ENCODE data around the gene SURF4.

Gene SURF4

GRCh38 chr9:133354766-133355165 lies 21.1 kb downstream of the SURF4 start:
- Histone ChIP-seq H3K27ac (ENCODE audit: low read depth, low read length) (no peak overlapping the region), H3K9me3 (ENCODE audit: control insufficient read depth in 1 of 2, low read length in 2 of 2) (no peaks in the 10 kb centered on the region), H3K4me3 (ENCODE audit: low read depth in 1 of 2, low read length in 2 of 2) (no peak overlapping the region), H3K36me3 (ENCODE audit: control insufficient read depth in 1 of 2, insufficient read depth in 2 of 2, low read length in 2 of 2) (peaks cover 36 to 55% of the 10 kb centered on the region in 2 donors), H3K4me1 (ENCODE audit: control insufficient read depth in 1 of 2, insufficient read depth in 2 of 2, low read length in 2 of 2) (peaks cover 31 to 37% of the 10 kb centered on the region in 2 donors), H3K27me3 (ENCODE audit: control insufficient read depth in 1 of 2, insufficient read depth in 2 of 2, low read length in 2 of 2) (no peaks in the 10 kb centered on the region), H3K9ac (ENCODE audit: low read depth in 1 of 2, low read length in 2 of 2) (no peak overlapping the region)

DNA sequence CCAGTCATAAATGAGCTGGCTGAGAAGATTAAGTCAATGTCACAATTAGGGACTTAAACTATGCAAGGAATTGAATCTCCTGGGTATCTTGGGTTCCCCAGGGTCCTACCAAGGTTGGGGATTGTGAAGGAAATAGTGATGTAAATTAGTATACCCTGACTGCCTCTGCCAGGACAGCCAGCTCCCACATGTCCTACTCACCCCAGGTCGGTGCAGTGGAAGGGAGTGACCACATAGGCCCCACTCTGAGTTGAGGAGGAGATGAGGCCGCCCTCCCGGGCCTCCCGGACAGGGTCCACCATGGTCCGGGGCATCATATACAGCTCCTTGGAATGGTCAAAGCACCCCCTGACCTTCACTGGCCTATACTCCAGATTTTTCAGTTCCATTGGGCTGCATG lies 22.3 kb downstream of the SURF4 start:
- Histone ChIP-seq H3K9ac (ENCODE audit: low read depth in 1 of 2, low read length in 2 of 2) (no peak overlapping the region), H3K4me3 (ENCODE audit: low read depth in 1 of 2, low read length in 2 of 2) (no peak overlapping the region), H3K9me3 (ENCODE audit: control insufficient read depth in 1 of 2, low read length in 2 of 2) (no peaks in the 10 kb centered on the region), H3K27ac (ENCODE audit: low read depth, low read length) (no peak overlapping the region), H3K27me3 (ENCODE audit: control insufficient read depth in 1 of 2, insufficient read depth in 2 of 2, low read length in 2 of 2) (no peaks in the 10 kb centered on the region), H3K4me1 (ENCODE audit: control insufficient read depth in 1 of 2, insufficient read depth in 2 of 2, low read length in 2 of 2) (peaks cover 33 to 39% of the 10 kb centered on the region in 2 donors), H3K36me3 (ENCODE audit: control insufficient read depth in 1 of 2, insufficient read depth in 2 of 2, low read length in 2 of 2) (peaks cover 37 to 57% of the 10 kb centered on the region in 2 donors)

DNA sequence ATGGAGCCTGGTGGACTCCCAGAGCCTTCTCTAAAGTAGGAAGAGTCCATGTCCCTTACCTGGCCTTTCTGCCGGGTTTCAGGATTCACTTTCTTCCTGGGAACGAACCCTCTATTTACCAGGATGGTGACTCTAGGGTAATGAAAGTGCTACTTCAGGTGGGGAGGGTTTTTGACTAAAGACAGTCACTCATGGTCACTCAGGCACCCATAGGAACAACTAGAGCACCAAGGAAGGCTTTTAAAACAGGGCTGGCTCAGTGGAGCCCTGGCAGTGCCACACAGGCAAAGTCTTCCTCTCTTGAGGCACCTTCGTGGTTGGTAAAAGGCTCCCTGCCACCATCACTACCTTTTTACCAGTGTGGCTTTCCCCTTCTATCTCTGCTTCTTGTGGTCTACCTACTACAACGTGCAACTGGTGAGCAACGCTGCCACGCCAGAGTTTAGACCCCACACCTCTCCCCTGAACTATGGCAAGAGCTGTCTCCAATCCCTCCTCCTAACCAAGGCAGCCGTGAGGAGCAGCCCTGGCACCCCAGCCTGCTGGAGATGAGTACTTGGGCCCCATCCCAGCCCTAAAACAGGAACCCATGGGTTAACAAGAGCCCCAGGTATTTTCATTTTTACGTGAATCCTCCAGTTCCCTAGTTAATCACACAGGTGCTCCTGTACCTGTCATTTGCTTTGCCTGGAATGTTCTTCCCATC lies 23.1 kb downstream of the SURF4 start:
- peaks cover 31 to 37% of the 10 kb centered on the region in 2 donors for H3K4me1 ChIP-seq (ENCODE audit: control insufficient read depth in 1 of 2, insufficient read depth in 2 of 2, low read length in 2 of 2)
- peaks cover 35 to 52% of the 10 kb centered on the region in 2 donors for H3K36me3 ChIP-seq (ENCODE audit: control insufficient read depth in 1 of 2, insufficient read depth in 2 of 2, low read length in 2 of 2)
- no peak overlapping the region for H3K4me3 ChIP-seq (ENCODE audit: low read depth in 1 of 2, low read length in 2 of 2)
- H3K9me3 ChIP-seq (ENCODE audit: control insufficient read depth in 1 of 2, low read length in 2 of 2) = no peaks in the 10 kb centered on the region
- no peak overlapping the region for H3K9ac ChIP-seq (ENCODE audit: low read depth in 1 of 2, low read length in 2 of 2)
- H3K27me3 ChIP-seq (ENCODE audit: control insufficient read depth in 1 of 2, insufficient read depth in 2 of 2, low read length in 2 of 2) = no peaks in the 10 kb centered on the region
- H3K27ac ChIP-seq (ENCODE audit: low read depth, low read length) = no peak overlapping the region

GRCh38 chr9:133351908-133352634 lies 23.8 kb downstream of the SURF4 start:
- Histone ChIP-seq H3K36me3 (ENCODE audit: control insufficient read depth in 1 of 2, insufficient read depth in 2 of 2, low read length in 2 of 2) (peaks cover 34 to 50% of the 10 kb centered on the region in 2 donors), H3K4me1 (ENCODE audit: control insufficient read depth in 1 of 2, insufficient read depth in 2 of 2, low read length in 2 of 2) (peaks cover 23 to 30% of the 10 kb centered on the region in 2 donors), H3K27ac (ENCODE audit: low read depth, low read length) (no peak overlapping the region), H3K27me3 (ENCODE audit: control insufficient read depth in 1 of 2, insufficient read depth in 2 of 2, low read length in 2 of 2) (no peaks in the 10 kb centered on the region), H3K4me3 (ENCODE audit: low read depth in 1 of 2, low read length in 2 of 2) (no peak overlapping the region), H3K9me3 (ENCODE audit: control insufficient read depth in 1 of 2, low read length in 2 of 2) (no peaks in the 10 kb centered on the region), H3K9ac (ENCODE audit: low read depth in 1 of 2, low read length in 2 of 2) (no peak overlapping the region)

DNA sequence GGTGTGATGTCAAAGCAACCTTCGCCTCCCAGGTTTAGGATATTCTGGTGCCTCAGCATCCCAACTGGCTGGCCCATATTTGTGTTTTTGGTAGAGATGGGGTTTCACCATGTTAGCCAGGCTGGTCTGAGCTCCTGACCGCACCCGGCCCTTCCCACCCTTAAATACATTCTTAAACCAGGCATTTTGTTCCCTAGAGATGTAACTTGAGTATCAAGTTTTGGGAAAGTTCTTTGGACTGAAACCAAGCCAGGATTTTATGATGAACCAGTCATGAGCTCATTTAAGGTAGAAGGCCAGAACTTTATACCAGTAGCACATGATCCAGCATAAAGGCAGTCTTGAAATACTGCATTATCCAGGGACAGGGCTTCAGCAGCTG lies 24.3 kb downstream of the SURF4 start:
- H3K4me3 ChIP-seq (ENCODE audit: low read depth in 1 of 2, low read length in 2 of 2) = no peak overlapping the region
- no peak overlapping the region for H3K9ac ChIP-seq (ENCODE audit: low read depth in 1 of 2, low read length in 2 of 2)
- peaks cover 27 to 31% of the 10 kb centered on the region in 2 donors for H3K4me1 ChIP-seq (ENCODE audit: control insufficient read depth in 1 of 2, insufficient read depth in 2 of 2, low read length in 2 of 2)
- no peaks in the 10 kb centered on the region for H3K27me3 ChIP-seq (ENCODE audit: control insufficient read depth in 1 of 2, insufficient read depth in 2 of 2, low read length in 2 of 2)
- H3K27ac ChIP-seq (ENCODE audit: low read depth, low read length) = no peak overlapping the region
- no peaks in the 10 kb centered on the region for H3K9me3 ChIP-seq (ENCODE audit: control insufficient read depth in 1 of 2, low read length in 2 of 2)
- peaks cover 34 to 50% of the 10 kb centered on the region in 2 donors for H3K36me3 ChIP-seq (ENCODE audit: control insufficient read depth in 1 of 2, insufficient read depth in 2 of 2, low read length in 2 of 2)

DNA sequence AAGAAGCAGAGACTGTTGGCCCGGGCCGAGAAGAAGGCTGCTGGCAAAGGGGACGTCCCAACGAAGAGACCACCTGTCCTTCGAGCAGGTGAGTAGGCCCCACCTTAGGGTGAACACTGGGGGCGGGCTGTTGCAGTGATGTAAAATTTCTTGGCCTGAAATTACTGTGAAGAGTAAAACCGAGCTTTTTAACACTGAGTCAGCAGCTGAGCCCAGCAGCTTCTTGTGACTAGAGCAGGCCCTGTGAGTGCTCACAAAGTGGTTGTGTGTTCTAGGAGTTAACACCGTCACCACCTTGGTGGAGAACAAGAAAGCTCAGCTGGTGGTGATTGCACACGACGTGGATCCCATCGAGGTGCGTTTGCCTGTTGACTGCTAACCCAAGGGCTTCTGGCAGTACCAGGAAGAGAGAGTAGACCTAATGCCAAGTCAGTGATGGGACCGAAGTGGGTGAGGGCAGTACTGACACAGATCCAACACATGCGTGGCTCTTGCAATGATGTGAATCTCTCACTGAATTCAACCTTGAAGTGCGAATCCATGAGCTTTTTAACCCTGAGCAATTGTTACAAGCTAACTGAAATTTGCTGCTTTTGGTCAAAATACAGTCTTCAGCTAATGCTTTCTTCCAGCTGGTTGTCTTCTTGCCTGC lies 25.8 kb downstream of the SURF4 start:
- H3K4me1 ChIP-seq (ENCODE audit: control insufficient read depth in 1 of 2, insufficient read depth in 2 of 2, low read length in 2 of 2) = peaks cover 27 to 30% of the 10 kb centered on the region in 2 donors
- H3K27ac ChIP-seq (ENCODE audit: low read depth, low read length) = no peak overlapping the region
- H3K9me3 ChIP-seq (ENCODE audit: control insufficient read depth in 1 of 2, low read length in 2 of 2) = no peaks in the 10 kb centered on the region
- H3K4me3 ChIP-seq (ENCODE audit: low read depth in 1 of 2, low read length in 2 of 2) = no peak overlapping the region
- H3K36me3 ChIP-seq (ENCODE audit: control insufficient read depth in 1 of 2, insufficient read depth in 2 of 2, low read length in 2 of 2) = peaks cover 34 to 60% of the 10 kb centered on the region in 2 donors
- H3K9ac ChIP-seq (ENCODE audit: low read depth in 1 of 2, low read length in 2 of 2) = peak overlapping the region in 1 of 2 donors; percentile 96
- H3K27me3 ChIP-seq (ENCODE audit: control insufficient read depth in 1 of 2, insufficient read depth in 2 of 2, low read length in 2 of 2) = no peaks in the 10 kb centered on the region

DNA sequence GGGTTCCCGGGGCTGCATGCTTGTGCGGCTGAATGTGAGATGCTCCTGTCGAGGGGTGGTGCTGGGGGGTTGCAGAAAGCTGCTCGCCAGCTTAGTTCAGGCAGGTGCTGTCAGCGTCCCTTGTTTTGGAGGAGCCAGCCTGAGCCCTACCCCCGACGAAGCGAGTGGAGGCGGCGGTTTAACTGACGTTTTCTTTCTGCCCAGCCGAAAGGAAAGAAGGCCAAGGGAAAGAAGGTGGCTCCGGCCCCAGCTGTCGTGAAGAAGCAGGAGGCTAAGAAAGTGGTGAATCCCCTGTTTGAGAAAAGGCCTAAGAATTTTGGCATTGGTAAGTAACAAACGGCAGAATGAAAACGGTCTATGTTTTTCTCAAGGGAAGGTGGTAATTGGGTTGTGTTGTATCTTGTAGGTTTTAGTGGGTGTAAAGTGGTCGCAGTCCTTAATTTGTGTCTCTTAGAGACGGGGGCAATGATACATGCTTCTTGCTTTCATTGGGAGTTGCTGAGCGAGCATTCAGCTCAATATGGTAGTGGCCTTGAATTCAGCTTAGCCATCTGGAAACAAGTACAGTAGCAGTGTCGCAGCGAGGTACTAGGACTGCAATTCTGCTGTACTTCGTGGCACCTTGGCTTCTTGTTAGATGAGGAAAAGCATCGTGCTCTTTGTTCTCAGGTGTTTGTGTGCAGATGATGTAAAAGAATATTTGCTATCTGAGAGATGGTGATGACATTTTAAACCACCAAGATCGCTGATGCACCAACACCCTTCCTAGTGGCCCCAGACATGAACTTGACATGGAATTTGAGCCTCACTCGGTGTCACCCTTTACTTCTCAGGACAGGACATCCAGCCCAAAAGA lies 26.9 kb downstream of the SURF4 start:
- Histone ChIP-seq H3K27me3 (ENCODE audit: control insufficient read depth in 1 of 2, insufficient read depth in 2 of 2, low read length in 2 of 2) (no peaks in the 10 kb centered on the region), H3K27ac (ENCODE audit: low read depth, low read length) (no peak overlapping the region), H3K4me1 (ENCODE audit: control insufficient read depth in 1 of 2, insufficient read depth in 2 of 2, low read length in 2 of 2) (peaks cover 25% of the 10 kb centered on the region in 2 donors), H3K9ac (ENCODE audit: low read depth in 1 of 2, low read length in 2 of 2) (peak overlapping the region; percentile 96 to 99), H3K4me3 (ENCODE audit: low read depth in 1 of 2, low read length in 2 of 2) (peak overlapping the region; percentile 98 to 99), H3K9me3 (ENCODE audit: control insufficient read depth in 1 of 2, low read length in 2 of 2) (no peaks in the 10 kb centered on the region), H3K36me3 (ENCODE audit: control insufficient read depth in 1 of 2, insufficient read depth in 2 of 2, low read length in 2 of 2) (peaks cover 43 to 65% of the 10 kb centered on the region in 2 donors)

DNA sequence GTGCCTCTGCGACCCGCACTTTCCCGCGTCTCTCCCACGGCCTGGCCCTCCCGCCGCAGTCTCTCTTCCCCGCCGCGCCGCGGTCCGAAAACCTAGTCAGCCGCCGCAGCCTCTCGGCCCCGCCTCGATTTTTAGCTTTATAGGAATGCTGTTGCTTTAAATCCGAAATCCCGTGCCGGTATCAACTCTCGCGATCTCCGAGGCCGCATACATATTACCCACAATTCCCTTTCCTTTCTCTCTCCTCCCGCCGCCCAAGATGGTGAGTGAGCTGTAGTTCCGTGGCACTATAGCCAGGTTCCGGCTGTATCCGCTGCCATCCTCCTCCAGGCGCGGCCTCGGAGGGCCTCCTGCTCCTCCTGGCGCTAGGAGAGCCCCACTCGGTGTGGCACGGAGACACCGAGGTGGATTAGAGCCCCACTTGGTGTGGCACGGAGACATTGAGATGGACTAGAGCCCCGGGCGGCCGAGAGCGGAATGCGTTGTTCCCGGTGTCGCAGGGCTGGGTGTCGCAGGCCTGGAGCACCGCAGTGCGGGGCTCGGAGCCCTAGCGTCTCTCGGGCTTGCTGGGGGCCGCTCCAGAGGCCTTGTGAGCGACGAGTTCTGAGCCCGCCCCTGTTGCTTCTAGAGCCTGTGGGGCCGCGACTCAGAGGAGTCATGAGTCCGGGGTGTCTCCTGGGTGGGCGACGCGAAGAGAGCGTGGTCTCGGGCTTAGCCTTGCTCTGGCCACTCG lies 27.7 kb downstream of the SURF4 start, which contains the start of the genes MED22 and RPL7A:
Gene MED22, minus strand, starts transcription at position 147 of the 733 bp plus-strand sequence. CDS start 1,469 bp downstream, outside the sequence.
Gene RPL7A, plus strand, starts transcription at position 234 of the 733 bp plus-strand sequence. Its CDS starts 26 bp downstream, at position 260.
- Histone ChIP-seq H3K36me3 (ENCODE audit: control insufficient read depth in 1 of 2, insufficient read depth in 2 of 2, low read length in 2 of 2) (peaks cover 51 to 71% of the 10 kb centered on the region in 2 donors), H3K27me3 (ENCODE audit: control insufficient read depth in 1 of 2, insufficient read depth in 2 of 2, low read length in 2 of 2) (no peaks in the 10 kb centered on the region), H3K9ac (ENCODE audit: low read depth in 1 of 2, low read length in 2 of 2) (peak within 1 kb of the TSS; percentile 96 to 99), H3K4me1 (ENCODE audit: control insufficient read depth in 1 of 2, insufficient read depth in 2 of 2, low read length in 2 of 2) (peaks cover 25% of the 10 kb centered on the region in 2 donors), H3K27ac (ENCODE audit: low read depth, low read length) (peak within 1 kb of the TSS; percentile 96), H3K9me3 (ENCODE audit: control insufficient read depth in 1 of 2, low read length in 2 of 2) (no peaks in the 10 kb centered on the region), H3K4me3 (ENCODE audit: low read depth in 1 of 2, low read length in 2 of 2) (peak within 1 kb of the TSS; percentile 98 to 99)

DNA sequence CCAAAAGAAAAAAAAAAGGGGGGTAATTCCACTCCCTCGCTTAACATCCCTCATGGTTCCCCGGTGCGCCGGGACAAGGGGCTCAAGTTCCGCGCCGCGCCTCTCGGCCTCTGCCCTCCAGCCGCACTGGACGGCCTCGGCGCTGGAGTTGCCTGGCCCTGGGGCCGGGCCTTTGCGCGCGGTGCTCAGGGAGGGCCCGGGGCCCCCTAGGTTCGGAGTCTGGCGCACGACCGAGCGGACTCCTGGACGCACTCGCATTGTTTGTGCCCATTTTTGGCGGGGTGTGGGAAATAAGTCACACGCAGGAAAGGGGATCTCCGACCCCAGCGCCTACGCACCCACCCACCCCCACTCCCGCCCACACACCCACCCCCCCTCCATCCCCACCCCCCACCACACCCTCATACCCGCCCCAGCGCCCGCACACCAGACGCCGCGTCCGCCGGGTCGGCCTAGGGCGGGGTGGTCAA lies 28.3 kb downstream of the SURF4 start:
- H3K36me3 ChIP-seq (ENCODE audit: control insufficient read depth in 1 of 2, insufficient read depth in 2 of 2, low read length in 2 of 2) = peaks cover 45 to 71% of the 10 kb centered on the region in 2 donors
- H3K27ac ChIP-seq (ENCODE audit: low read depth, low read length) = peak overlapping the region; percentile 96
- H3K9me3 ChIP-seq (ENCODE audit: control insufficient read depth in 1 of 2, low read length in 2 of 2) = no peaks in the 10 kb centered on the region
- H3K27me3 ChIP-seq (ENCODE audit: control insufficient read depth in 1 of 2, insufficient read depth in 2 of 2, low read length in 2 of 2) = no peaks in the 10 kb centered on the region
- H3K9ac ChIP-seq (ENCODE audit: low read depth in 1 of 2, low read length in 2 of 2) = peak overlapping the region; percentile 57 to 61
- peaks cover 25% of the 10 kb centered on the region in 2 donors for H3K4me1 ChIP-seq (ENCODE audit: control insufficient read depth in 1 of 2, insufficient read depth in 2 of 2, low read length in 2 of 2)
- H3K4me3 ChIP-seq (ENCODE audit: low read depth in 1 of 2, low read length in 2 of 2) = peak overlapping the region; percentile 98 to 99
